HUDEP-2 (cell line): ENCODE measurements around the gene TMEM238.
"Not testable (repeated sequence)": the region's sequence is repeated elsewhere in the genome, so short reads cannot be mapped to it uniquely, and the experiment has no call there.

Experiments
- DNase-seq, 76 experiments: peaks; one replicate each; lab custom pipeline; 2025; ENCODE audit not compliant: unreplicated experiment in 76 of 76; lab: John Stamatoyannopoulos, UW

TMEM238 gene, protein sequence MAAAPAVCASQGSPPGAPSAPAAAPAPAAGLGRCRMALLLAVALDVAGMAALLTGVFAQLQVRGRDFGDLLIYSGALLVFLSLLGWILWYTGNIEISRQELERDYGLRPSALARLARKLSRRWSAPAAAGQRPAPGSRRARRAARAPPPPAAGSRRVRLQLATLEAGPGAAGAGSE

DNA sequence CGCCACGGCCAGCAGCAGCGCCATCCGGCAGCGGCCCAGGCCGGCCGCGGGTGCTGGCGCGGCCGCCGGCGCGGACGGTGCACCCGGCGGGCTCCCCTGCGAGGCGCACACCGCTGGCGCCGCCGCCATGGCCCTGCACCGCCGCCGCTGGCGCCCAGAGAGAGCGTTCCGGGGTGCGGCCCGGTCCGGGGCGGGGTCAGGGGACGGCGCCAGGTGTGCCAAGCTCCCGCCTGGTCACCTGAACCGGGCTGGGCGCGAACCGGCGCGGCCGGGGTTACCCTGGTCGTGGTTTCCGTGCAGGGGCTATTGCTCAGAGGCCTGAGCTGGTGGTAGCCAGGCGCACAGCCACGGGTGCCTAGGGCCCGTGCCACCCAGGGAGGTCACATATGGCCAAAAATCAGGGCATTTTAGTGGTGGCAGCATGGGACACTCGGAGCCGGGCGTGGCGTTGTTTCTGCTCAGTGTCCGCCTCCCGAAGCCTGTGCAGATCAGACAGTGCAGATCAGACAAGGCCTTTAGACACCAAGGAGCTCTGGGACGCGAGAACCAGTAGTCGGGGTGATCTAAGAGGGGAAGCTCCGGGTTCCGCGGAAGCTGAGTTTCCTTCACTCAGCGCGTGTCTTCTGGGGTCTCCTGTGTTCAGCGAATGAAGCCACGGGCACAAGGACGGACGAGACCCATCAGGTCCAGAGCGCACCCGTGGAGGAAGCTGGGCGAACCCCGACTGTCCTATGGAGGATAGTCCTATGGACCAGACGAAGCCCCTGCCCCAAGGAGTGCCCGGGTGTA is at the start of gene TMEM238:
Gene TMEM238, minus strand, starts transcription at position 162 of the 789 bp plus-strand sequence. Its CDS starts 33 bp downstream, at position 129.
- peak in 59 of 76 experiments; percentile 26 to 88 (median 56) for DNase-seq

DNA sequence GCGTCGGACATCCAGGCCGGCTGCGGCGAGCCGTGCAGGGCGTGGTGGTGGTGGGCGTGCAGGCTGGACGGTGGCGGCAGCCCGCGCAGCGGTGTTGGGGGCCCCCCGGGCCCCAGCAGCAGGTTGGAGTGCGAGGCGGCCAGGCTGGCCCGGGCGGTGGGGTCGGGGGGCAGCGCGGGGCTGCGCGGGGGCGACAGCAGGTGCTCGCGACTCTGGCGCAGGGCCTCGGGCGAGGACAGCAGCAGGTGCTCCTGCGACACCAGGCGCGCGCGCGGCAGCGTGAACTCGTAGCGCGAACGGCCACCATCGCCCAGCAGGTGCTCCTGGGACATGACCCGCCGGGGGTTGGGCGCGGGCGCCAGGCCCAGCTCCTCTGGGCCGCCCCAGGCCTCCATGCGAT is 49.2 kb upstream of the TMEM238 start:
- no peak for DNase-seq

DNA sequence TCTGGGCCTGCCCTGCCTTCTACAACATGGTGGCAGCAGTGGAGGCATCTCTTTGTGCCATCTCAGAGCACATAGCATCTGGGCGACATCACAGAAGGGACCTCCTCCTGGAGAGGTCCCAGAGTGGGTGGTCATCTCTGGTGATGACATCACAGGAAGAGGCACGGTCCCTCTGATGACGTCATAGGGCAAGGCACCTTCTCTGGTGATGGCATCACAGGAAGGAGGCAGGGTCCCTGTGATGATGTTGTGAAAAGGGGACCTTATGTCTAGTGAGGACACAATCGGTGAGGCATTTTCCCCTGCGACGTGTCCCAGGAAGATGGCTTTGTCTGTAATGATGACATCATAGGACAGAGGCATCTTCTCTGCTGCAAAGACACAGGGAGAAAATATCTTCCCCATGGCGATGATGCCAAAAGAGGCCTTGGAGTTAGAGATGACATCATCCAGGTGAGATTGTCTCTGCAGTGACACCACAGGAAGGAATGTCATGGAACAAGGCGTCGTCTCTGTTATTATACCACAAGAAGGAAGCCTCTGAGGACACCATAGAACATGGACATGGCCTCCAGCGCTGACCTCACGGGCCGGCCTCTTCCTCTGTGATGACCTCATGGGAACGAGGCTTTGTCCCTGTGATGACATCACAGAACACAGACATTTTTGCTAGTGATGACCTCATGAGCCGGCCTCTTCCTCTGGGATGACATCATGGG is 48.3 kb upstream of the TMEM238 start:
- DNase-seq = no peak

DNA sequence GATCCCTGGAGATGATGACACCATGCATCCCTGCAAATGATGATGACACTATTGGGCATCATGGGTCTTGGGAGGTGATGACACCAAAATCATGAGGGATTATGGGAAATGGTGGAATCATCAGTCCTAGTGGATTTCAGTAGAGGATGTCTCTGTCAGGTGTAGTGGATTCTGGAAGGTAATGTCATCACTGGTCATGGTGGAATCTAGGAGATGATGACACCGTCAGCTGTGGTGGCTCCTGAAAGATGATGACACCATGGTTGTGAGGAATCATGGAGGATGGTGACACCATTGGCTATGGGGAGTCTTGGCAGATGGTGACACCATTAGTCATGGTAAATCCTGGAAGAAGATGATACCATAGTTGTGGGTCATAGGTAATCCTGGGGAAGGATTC is 47.1 kb upstream of the TMEM238 start:
- no peak for DNase-seq

DNA sequence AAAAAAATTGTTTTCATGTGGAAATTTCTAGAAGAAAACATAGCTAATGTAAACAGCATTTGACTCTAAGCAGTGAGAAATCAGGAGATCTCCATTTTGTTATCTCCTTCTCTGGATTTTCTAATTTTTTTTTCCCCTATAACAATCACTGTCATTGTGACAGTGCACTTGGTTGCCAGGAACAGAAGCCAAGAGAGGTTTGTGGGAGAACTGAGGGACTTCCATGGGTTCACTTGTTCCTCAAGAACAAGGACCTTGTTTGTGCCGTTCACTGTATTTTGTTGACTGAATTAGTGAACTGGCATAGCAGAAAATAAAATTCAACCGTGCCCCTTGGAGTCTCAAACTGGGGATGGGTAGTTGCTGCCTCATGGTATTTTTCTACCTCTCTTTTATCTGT is 42.0 kb upstream of the TMEM238 start:
- no peak for DNase-seq

DNA sequence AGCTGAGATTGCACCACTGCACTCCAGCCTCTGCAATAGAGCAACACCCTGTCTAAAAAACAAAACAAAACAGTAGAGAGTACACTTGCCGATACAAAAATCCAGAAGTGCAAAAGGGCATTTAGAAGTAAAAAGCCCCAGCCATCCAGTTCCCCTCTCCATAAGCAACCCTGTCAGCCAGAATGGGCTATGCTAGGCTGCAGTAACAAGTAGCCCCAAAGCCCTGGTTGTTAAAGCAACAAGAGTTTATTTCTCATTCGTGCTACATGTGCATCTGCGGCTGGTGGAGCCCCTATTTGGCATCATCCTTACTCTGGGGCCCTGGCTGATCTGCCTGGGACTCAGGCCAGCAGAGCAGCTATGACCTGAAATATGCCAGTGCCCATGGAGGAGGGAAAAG is 40.4 kb upstream of the TMEM238 start:
- no peak for DNase-seq

DNA sequence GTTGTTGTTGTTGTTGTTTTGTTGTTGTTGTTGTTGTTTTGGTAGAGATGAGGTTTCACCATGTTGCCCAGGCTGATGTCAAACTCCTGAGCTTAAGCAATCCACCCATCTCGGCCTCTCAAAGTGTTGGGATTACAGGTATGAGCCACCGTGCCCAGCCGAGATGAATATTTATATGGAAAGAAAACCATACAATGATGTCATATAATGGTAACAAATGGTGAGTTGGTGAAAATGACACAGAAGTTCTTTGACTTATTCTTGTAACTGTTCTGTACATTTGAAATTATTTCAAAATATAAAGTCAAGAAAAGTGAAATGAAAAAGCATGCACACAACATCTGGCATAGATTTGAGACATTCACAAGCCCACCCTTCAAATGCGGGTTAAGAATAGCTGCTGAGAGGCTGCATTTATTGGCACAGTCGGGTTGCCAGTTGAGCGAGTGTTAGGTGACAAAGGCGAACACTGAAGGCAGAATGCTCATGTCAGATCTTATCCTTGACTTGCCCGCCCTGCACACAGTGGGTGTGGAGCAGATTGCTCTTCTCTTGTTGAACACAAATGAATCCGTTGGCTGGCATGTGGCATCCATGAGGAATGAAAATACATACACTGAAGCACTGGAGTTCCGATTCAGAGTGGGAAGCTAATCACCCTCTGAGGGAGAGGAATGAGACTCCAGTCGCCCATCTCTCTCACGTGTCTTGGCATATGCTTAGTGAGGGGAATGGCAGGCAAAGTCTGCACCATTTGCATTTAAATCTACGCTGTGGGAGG is 39.3 kb upstream of the TMEM238 start:
- DNase-seq = no peak

DNA sequence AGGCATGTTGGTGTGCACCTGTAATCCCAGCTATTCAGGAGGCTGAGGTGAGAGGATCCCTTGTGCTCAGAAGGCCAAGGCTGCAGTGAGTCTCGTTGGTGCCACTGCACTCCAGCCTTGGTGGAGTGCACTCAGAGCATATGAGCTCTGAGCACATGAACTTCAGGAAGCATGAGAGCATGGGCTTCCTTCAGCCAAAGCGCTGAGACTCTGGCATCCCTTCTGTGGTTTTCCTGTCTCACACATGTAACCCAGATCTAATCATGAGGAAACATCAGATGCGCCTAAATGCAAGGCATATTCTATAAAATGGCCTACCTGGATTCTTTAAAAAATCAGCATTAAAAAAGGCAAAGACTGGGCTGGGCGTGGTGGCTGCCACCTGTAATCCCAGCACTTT is 37.2 kb upstream of the TMEM238 start:
- DNase-seq = not testable (repeated sequence)

DNA sequence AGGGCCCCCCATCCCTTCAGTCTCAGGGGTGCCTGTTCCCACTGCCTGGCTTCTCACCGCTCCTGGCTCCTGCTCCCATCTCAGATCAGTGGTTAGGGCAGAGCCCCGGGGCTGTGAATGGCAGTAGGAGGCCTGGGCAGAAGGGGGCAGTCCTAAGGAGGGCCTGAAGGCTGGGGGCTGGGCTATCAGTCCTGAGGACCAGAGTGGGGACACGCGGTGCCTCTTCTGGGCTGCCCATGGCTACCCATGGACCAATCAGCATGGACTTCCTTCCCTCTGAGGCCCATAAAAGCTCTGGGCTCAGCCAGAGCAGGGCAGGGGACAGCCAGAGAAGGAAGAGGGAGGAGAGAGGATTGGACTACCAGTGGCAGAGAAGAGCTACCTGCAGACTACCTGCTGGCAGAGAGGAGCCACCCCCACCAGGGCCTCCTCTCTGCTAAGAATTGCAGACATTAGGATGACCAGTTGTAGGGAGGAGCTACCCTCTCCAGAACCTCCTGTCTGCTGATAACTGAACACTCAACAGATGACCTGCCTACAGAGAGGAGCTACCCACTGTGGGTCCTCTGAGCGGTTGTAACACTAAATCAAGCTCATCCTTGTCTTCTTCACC is 35.6 kb upstream of the TMEM238 start:
- DNase-seq = no peak

DNA sequence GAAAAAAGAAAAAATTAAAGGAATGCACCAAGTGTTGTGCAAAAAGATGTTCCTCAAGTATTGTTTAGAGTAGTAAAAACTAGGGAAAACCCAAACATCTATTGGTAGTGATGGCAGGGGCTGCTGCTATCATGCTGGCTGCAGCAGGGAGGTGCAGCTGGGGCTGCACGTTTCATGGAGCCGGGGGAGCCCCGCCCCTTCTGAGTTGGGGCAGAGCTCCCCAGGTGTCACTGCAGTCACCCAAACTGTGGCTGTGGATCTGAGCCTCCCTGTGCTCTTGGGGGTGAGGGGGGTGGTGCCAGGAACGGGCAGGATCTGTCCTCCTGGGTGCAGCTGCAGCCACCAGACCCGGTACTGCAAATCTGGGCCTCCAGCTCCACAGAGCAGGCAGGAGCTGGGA is 35.0 kb upstream of the TMEM238 start:
- no peak for DNase-seq

DNA sequence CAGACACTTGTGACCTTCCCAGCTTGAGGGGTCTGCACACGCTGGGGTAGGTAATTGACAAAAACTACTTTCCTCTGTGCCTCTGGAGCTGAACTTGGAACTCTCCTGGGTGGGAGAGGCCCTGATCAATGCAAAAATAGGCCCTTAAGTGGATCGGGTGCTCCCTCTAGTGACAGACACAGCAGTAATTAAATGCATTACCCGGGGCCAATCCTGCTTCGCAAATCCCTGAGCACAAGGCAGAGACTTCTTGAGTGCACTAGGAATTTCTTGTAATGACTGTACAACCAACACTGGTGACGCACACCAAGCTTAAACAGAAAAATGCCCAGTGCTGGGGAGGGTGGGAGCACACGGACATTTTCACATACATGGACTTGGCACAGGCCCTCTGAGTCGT is 34.1 kb upstream of the TMEM238 start:
- DNase-seq = peak in 63 of 76 experiments; percentile 21 to 82 (median 54)

DNA sequence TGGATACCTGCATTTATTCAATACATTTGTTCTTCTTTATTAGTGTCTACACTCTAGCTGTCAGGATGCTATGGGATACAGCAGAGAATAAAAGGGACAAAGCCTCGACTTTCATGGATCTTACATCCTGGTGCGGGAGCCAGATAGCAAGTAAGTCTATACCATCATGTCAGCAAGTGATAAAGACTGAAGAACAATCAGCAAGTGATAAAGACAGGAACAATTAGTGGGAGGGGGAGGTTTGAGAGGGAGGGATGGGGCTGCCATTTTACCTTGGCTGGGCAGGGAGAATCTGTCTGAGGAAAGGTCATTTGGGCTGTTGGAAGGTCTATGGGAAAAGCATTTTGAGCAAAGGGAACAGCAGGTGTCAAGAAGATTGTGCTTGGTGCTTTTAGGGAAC is 26.1 kb upstream of the TMEM238 start:
- no peak for DNase-seq

DNA sequence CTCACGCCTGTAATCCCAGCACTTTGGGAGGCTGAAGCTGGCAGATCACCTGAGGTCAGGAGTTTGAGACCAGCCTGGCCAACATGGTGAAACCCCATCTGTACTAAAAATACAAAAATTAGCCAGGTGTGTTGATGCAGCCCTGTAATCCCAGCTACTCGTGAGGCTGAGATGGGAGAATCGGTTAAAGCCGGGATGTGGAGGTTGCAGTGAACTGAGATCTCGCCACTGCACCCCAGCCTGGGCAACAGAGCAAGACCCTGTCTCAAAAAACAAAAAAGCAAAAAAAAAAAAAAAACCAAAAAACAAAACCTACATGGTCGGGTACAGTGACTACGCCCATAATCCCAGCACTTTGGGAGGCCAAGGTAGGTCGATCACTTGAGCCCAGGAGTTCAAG is 25.1 kb upstream of the TMEM238 start:
- not testable (repeated sequence) for DNase-seq

DNA sequence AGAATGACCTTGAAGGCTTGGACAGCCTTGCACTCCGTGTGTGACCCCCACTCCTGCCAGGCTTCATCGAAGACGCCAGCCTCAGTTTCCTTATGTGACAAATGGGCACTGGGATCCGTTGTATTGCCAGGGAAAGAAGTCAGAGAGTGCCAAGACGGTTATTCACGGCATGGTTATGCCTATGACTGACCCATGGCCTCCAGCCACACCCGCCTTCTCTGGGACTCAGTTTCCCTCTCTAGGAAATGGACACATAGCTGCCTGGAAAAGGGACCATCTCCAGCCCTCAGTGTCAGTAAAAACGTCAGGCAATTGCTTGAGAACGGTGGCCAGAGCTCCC is 24.4 kb upstream of the TMEM238 start:
- no peak for DNase-seq

DNA sequence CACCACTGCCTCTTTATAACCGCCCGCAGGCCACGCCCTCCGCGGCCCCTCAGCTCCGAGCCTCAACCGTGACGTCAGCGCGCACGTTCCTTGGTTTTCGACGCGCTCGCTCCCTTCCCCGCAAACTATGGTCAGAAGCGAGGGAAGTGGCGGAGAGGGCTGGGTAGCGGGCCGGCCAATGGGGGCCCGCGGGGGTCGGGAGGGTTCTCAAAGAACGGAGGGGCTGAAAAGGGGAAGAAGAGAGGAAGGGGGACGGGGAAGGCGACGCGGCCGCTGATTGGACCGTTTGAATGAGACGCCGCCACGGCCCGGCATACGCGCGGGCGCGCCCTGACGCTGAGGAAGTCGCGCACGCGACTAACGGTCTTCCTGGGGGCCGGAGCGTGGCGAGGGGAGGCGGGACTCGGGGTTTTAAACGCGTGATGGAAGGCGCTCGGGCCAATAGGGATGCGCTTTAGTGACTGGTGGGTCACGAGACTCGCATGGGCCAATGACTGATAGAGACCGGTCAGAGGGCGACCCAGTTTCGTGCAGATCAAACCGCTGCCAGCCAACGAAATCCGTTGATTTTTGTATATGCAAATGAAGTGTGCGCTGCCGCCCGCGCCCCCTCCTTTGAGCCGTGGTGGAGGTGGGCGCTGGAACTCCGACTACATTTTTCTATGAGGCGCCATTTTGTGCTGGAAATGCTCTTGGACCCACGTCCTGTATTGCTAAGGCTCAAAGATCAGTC is 23.9 kb upstream of the TMEM238 start:
- DNase-seq = peak; percentile 90 to 100 (median 99)

DNA sequence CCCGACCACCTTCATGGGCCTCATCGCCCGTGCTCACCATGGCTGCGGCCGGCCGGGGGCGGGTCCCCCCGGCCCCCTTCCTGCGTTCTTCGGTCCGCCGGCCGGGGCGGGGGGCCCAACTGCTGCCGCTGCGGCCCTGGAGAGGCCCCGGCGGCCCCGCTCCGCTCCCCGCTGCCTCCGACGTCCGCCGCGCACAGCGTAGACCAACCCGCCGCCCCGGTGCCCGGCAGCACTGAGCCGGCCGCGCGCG is 23.4 kb upstream of the TMEM238 start, which contains the start of gene UBE2S:
Gene UBE2S, minus strand, starts transcription at position 239 of the 250 bp plus-strand sequence. Its CDS starts 199 bp downstream, at position 40.
- not testable (repeated sequence) for DNase-seq

DNA sequence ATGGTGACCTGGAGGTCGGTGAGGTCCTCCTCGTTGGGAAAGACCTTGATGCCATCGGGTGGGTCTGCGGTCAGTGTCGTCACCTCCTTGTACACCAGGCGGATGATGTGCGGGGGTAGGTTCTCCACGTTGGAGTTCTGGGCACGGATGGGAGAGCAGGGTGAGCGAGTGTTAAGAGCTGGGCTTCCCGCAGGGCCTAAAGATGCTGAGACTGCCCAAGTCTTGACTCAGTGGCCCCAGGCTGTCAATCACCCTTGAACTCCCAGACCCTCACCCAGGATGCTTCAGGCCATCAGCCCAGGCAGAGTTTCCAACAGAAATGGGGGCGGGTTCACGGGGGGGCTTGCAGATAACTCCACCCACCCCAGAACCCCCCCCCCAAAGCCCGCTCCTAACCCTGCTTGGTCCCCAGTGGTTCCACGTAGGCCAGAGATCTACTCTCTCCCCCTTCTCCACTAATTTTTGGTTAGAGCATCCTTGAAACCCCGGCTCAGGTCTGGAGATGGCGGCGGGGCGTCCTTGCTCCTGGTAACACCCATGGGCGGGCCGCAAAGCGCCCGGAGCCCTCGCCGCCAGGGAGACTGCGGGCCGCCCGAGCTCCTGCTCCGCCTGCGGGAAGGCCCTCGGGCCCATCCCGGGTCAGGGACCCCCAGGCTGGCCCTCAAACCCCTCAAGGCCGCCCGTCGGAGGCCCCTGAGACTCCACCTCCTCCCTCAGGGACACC is 22.9 kb upstream of the TMEM238 start:
- DNase-seq = peak in 36 of 76 experiments; percentile 19 to 65 (median 42)

DNA sequence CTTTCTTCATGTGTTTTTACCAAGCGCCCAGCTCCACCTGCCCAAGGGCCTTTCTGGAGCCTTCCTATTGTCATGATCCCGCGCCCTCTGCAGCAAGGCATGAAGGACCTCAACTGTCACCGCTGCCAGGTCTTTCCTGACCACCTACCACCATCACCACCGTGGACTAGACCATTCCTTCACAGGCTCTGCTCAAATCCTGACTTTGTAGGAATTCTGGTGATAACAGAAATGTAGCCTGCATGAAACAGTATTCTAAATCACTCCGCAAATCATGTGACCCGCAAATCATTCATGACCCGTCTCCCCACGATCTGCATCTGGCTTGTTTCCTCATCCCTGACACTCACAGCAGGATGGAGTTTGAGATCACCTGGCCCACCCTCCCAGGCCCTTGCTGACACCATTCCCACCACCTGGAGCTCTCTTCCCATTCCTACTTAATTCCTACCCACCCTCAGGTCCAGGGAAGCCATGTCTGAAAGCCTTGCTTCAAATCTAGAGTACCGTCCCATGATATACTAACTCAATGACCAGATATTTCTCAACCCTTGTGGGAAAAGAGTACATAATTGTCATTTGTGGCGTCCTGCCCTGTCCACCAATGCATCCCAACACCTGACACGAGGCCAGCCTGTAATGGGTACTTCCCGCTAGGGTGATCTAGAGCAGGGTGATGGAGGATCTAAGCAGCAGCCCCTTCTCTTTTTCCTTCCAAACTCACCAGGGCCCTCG is 22.2 kb upstream of the TMEM238 start:
- no peak for DNase-seq

DNA sequence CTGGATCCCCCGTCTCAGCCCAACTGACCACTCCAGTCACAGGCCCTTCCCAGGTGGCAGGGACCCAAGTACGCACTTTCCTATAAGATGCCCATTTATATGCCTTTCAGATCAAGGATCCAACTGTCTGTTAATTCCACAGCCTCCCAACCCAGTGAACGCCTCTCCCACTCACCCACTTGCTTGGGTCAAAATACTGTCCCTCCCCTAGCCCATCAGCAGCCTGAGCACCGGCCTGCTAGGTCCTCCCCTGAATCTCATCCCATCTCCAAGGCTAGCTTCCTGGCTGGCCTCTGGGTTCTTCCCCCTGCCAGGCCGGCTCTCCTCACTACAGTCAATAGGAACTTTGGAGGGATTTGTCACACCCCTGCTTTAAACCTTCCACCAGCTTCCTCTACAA is 21.5 kb upstream of the TMEM238 start:
- DNase-seq = no peak
